Lower lobe of right lung (tissue), 2 donors: Measurements from ENCODE around the gene NDUFB6. TPM values are rescaled to one million over a fixed set of nuclear protein-coding genes. Genes with fewer than 3 reads are reported as not detected.

Experiments used
- ATAC-seq, 2 donors: fragments of 200-7000 bp; cut with Tn5 transposase; one replicate each; pipeline ENCODE4 v1.9.1; 2020 to 2022; ENCODE audit warnings: mild to moderate bottlenecking in 2 of 2, moderate library complexity in 2 of 2
- DNase-seq: peaks from one replicate; pipeline ENCODE4 v3.0.0-alpha.2; 2020
- H3K27ac ChIP-seq: fragments of 200-600 bp; one replicate; pipeline ENCODE4 v1.8.0; 2022
- H3K27me3 ChIP-seq: fragments of 200-600 bp; one replicate; pipeline ENCODE4 v1.8.0; 2022; ENCODE audit warnings: low read depth
- H3K36me3 ChIP-seq: fragments of 200-600 bp; one replicate; pipeline ENCODE4 v1.8.0; 2022; ENCODE audit warnings: mild to moderate bottlenecking
- H3K4me1 ChIP-seq: fragments of 200-600 bp; one replicate; pipeline ENCODE4 v1.8.0; 2022
- H3K4me3 ChIP-seq: fragments of 200-600 bp; one replicate; pipeline ENCODE4 v1.8.0; 2022; ENCODE audit warnings: mild to moderate bottlenecking
- H3K9me3 ChIP-seq: fragments of 200-600 bp; one replicate; pipeline ENCODE4 v1.8.0; 2022
- intact Hi-C: fragments of 100-400 bp; cut with DNase I; formaldehyde crosslinking; loops from one replicate; pipeline ENCODE4 v1.11.0; 2022
- total RNA-seq: library from RNA; stranded (reverse); fragmentation: NEBNext Ultra II Directional; extraction: Animal tissue kit (Norgen Biotek cat#: 25700); gene quantifications from one replicate; pipeline ENCODE4 v1.2.1, GENCODE V29; 2021
- TF ChIP-seq, protein P1 (sequence below): fragments of 200-600 bp; IDR thresholded peaks from one replicate; pipeline ENCODE4 v1.8.0; 2022; ENCODE audit warnings: antibody characterized with exemption, mild to moderate bottlenecking
- donor health status: DM: no; HTN: yes; CAD: no; lungs with severe emphysema.

Gene NDUFB6
- total RNA-seq, 1 donor from 2014 or later = 39.0 TPM

DNA sequence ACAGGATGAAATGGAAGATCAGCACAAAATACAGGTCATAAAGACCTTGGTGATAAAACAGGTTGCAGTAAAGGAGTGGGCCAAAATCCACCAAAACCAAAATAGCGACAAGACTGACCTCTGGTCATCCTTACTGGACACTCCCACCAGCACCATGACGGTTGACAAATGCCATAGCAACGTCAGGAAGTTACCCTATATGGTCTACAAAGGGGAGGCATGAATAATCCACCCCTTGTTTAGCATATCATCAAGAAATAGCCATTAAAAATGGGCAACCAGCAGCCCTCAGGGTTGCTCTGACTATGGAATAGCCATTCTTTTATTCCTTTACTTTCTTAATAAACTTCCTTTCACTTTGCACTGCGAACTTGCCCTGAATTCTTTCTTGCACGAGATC lies 6.0 kb upstream of the NDUFB6 start:
- intact Hi-C loops = loop anchor here (2.0 kb wide), 1 partner anchor 200 kb away; no protein-coding TSS in a partner anchor
- TF ChIP-seq, protein P1, sequence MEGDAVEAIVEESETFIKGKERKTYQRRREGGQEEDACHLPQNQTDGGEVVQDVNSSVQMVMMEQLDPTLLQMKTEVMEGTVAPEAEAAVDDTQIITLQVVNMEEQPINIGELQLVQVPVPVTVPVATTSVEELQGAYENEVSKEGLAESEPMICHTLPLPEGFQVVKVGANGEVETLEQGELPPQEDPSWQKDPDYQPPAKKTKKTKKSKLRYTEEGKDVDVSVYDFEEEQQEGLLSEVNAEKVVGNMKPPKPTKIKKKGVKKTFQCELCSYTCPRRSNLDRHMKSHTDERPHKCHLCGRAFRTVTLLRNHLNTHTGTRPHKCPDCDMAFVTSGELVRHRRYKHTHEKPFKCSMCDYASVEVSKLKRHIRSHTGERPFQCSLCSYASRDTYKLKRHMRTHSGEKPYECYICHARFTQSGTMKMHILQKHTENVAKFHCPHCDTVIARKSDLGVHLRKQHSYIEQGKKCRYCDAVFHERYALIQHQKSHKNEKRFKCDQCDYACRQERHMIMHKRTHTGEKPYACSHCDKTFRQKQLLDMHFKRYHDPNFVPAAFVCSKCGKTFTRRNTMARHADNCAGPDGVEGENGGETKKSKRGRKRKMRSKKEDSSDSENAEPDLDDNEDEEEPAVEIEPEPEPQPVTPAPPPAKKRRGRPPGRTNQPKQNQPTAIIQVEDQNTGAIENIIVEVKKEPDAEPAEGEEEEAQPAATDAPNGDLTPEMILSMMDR = no peak
- DNase-seq (no peak), ATAC-seq (no peak)
- no peaks in the 10 kb centered on the region for H3K36me3 ChIP-seq
- no peak overlapping the region for H3K4me3 ChIP-seq
- H3K4me1 ChIP-seq = no peaks in the 10 kb centered on the region
- no peaks in the 10 kb centered on the region for H3K9me3 ChIP-seq
- no peak overlapping the region for H3K27ac ChIP-seq
- no peaks in the 10 kb centered on the region for H3K27me3 ChIP-seq

DNA sequence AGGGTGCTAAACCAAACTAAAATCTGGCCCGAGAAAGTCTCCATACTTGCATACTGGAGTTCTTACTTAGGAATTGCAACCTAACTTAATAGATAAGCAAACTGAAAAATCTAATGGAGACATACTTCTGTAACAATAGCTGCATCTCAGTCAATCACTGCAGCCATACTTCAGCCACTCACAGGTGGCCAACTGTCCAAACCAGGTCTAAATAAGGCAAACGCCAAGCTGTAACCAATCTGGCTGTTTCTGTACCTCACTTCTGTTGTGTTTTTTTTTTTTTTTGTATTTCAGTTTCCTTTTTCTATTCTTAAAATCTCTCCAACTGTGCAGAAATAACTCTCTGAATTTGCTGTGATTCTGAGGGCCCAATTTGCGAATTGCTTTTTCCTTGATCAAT lies 4.4 kb upstream of the NDUFB6 start:
- TF ChIP-seq, protein P1 = no peak
- no peaks in the 10 kb centered on the region for H3K27me3 ChIP-seq
- no peak for ATAC-seq
- no peaks in the 10 kb centered on the region for H3K36me3 ChIP-seq
- no peak for DNase-seq
- no peaks in the 10 kb centered on the region for H3K9me3 ChIP-seq
- peaks cover 7% of the 10 kb centered on the region for H3K4me1 ChIP-seq
- H3K27ac ChIP-seq = no peak overlapping the region
- H3K4me3 ChIP-seq = no peak overlapping the region
- intact Hi-C loops = no loop called here

DNA sequence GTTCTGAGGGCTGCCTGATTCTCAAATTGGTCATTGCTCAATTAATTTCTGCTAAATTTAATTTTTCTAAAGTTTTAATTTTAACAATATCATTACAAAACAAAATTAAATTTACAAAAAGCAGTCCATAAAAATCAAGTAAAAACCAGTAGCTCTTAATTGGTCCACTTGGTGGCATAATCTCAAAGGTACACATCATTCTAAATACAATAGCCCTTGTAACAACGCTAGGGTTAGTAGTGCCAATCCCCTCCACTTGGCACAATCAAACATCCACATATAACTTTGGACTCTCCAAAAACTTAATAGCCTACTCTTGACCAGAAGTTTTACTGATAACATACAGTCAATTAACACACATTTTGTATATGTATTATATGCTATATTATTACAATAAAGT lies 1.9 kb upstream of the NDUFB6 start:
- Histone ChIP-seq H3K4me1 (peaks cover 23% of the 10 kb centered on the region), H3K27me3 (no peaks in the 10 kb centered on the region), H3K4me3 (no peak overlapping the region), H3K9me3 (no peaks in the 10 kb centered on the region), H3K36me3 (no peaks in the 10 kb centered on the region), H3K27ac (no peak overlapping the region)
- TF ChIP-seq, protein P1 = no peak
- intact Hi-C loops = no loop called here
- ATAC-seq (no peak), DNase-seq (no peak)

DNA sequence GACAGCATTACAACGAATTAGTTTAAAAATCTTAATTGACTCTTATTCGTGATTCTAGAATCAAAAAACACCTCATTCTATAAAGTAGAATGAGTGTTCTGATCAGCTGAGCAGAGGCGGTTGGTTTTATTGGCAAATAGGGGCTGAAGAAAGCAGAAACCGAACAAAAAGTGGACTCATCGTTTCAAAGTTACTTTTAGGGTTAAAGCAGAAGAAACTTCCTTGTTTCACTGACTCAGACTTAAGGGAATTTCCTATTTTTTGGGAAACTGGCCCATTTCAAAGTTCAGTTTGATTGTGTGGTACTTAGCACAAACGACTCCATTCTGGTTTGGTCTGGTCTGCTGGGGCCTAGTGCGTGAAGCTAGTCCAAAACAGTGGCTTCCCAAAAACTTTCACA lies 862 bp upstream of the NDUFB6 start:
- no peaks in the 10 kb centered on the region for H3K9me3 ChIP-seq
- DNase-seq (no peak), ATAC-seq (no peak)
- intact Hi-C loops = no loop called here
- H3K36me3 ChIP-seq = no peaks in the 10 kb centered on the region
- peak overlapping the region; percentile 97 for H3K4me3 ChIP-seq
- no peaks in the 10 kb centered on the region for H3K27me3 ChIP-seq
- H3K27ac ChIP-seq = peak overlapping the region; percentile 93
- TF ChIP-seq, protein P1 = no peak
- H3K4me1 ChIP-seq = peaks cover 23% of the 10 kb centered on the region

DNA sequence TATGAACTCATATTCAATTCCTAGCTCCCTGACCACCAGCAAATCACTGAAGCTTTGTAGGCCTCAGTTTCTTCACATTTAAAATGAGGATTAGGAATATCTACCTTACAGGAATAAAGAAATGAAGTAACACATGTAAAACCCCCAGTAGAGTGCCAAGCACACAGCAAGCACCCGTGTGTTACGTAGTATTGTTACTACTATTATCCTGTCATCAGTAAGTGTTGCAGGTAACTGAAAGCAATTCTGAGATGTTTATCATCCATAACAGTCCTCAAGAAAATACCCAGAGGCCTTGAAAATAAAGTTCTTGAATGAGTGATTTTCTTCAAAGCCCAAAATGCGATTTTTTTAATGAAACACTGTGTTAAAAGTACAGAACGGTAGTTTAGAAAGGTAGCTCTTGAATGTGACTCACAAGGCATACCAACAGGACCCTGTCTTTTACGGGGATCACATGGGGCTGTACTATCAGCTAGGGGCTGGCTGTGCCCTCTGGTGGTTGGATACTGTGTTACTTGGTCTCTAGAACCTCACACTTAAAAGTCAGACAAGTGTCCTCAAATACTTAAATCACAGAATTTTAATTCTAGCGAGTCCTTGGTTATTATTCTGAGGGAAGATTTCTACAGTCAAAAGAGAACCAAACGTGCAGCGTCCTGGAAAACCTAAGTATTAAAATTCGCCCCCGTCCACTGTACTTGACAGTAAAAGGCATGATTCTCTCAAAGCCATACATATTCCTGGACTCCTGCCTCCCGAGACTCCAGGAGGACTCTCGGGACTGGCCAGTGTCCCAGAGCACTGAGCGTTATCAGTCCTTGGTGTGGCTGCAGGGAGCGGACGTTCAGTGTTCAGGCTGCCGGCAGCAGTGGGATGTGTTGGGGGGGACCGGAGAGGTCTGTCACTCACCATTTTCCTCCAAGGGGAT lies 725 bp downstream of the NDUFB6 start:
- Histone ChIP-seq H3K27ac (peak overlapping the region; percentile 93), H3K9me3 (no peaks in the 10 kb centered on the region), H3K4me3 (peak overlapping the region; percentile 97), H3K27me3 (no peaks in the 10 kb centered on the region), H3K4me1 (peaks cover 23% of the 10 kb centered on the region), H3K36me3 (peaks cover 10% of the 10 kb centered on the region)
- TF ChIP-seq, protein P1 = peak; percentile 56
- ATAC-seq = peak; percentile 94
- intact Hi-C loops = no loop called here
- DNase-seq = peak; percentile 64
